SH-SY5Y (cell line): ENCODE results near the gene RAI1.

Experiments used
- GATA2 ChIP-seq: IDR thresholded peaks from 2 replicates; pipeline ENCODE4 v1.6.1; 2011; ENCODE audit warnings: mild to moderate bottlenecking, low read depth, low read length
- GATA3 ChIP-seq: IDR thresholded peaks from 2 replicates; pipeline ENCODE4 v1.6.1; 2011; ENCODE audit warnings: low read depth, mild to moderate bottlenecking, low read length, moderate library complexity

GRCh38 chr17:17797119-17797809, 116.0 kb downstream of the RAI1 start:
- TF ChIP-seq GATA3, result no peak
- no peak for TF ChIP-seq GATA2
